Activated CD8-positive, alpha-beta memory T cell treated with anti-CD3 and anti-CD28 coated beads, Interleukin-2, amount 10 ng/mL, durations not matched to agents 7 days and 5 days (primary cell): ENCODE results near the gene RPS6KA2. TPM values are rescaled to one million over a fixed set of nuclear protein-coding genes. Genes with fewer than 3 reads are reported as not detected.

ENCODE experiments used
- ATAC-seq: fragments of 150-1000 bp; cut with Tn5 transposase; one replicate; pipeline ENCODE4 v1.10.0; 2021; ENCODE audit warnings: moderate library complexity
- CTCF ChIA-PET: fragments of 350-600 bp; sonication (Branson Sonifier 250); formaldehyde crosslinking; loops from one replicate; lab custom pipeline; 2021; ENCODE audit warnings: antibody characterized with exemption; lab: Charles Lee
- DNase-seq: peaks from one replicate; pipeline ENCODE4 v3.0.0-alpha.2; 2020
- H3K27ac Mint-ChIP-seq: one replicate; pipeline ENCODE4 v1.8.0; 2021; ENCODE audit warnings: mild to moderate bottlenecking, mixed read lengths
- H3K27me3 Mint-ChIP-seq: one replicate; pipeline ENCODE4 v1.8.0; 2021; ENCODE audit warnings: mixed read lengths
- H3K36me3 Mint-ChIP-seq: one replicate; pipeline ENCODE4 v1.8.0; 2021; ENCODE audit warnings: mild to moderate bottlenecking, mixed read lengths
- H3K4me1 Mint-ChIP-seq: one replicate; pipeline ENCODE4 v1.8.0; 2021; ENCODE audit warnings: mixed read lengths
- H3K4me3 Mint-ChIP-seq: one replicate; pipeline ENCODE4 v1.8.0; 2021; ENCODE audit warnings: mild to moderate bottlenecking, moderate library complexity, mixed read lengths
- H3K9me3 Mint-ChIP-seq: one replicate; pipeline ENCODE4 v1.8.0; 2022; ENCODE audit warnings: low read depth, mixed read lengths
- total RNA-seq, 2 experiments: library from RNA; stranded (reverse); gene quantifications; one replicate each; pipeline ENCODE4 v1.2.3, GENCODE V29; 2021

The RPS6KA2 gene
- 1 to 10 TPM; 4.5 to 5.4 TPM for total RNA-seq

DNA sequence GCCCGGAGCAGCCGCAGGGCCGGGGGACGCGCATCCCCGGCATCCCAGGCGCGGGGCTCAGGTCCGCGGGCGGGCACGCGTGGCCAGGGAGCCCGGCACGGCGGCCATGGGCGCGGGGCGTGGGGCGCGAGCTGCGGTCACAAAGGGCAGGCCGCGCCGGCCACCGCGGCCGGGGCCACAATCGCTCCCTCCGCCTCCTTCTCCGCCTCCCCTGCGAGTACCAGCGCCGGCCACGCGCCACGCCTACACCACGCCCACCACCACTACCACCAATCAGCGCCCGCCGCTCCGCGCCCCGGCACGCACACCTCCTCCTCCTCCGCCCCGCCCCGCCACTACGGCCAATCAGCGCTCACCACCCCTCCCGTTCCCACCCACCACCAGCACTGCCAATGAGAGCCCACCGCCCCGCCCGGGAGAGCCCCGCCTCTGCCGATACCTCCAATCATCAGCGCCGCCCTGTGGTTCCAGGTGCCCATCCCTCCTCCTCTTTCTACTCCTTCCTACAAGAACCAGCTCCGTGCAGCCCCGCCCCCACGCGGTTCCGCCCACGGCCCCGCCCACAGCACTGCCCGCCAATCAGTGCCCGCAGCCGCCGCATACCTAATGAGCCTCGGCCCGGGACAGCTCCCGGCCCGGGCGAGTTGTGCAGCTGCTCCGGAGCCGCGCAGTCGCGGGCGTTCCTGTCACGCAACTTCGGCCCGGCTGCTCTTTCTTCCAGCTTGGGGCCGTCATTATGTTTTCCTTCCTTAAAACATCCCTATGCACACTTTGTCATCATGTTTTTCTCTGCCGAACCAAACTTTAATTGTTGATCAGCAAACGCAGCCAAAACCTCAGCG, at the start of gene RPS6KA2:
RPS6KA2 (minus strand) TSS at position 219 of the 842 bp plus-strand sequence. CDS start 232 bp downstream, outside the sequence.
- Mint-ChIP-seq H3K27me3 (peaks cover 66% of the 10 kb centered on the region), H3K27ac (peak within 1 kb of the TSS; percentile 76)

GRCh38 chr6:166676270-166676860, 49.3 kb upstream of the RPS6KA2 start:
- no peak for DNase-seq
- Mint-ChIP-seq H3K27me3 (peaks cover 21% of the 10 kb centered on the region), H3K4me1 (no peaks in the 10 kb centered on the region), H3K4me3 (no peak overlapping the region), H3K27ac (no peak overlapping the region), H3K36me3 (no peaks in the 10 kb centered on the region), H3K9me3 (no peaks in the 10 kb centered on the region)
- ATAC-seq = no peak
- CTCF ChIA-PET = no interaction called here

More for the DNA sequence above, at the start of gene RPS6KA2:
- CTCF ChIA-PET = interaction anchor here (0.7 to 1.0 kb wide), 4 partner anchors 14 to 313 kb away, joined by 3 read pairs; no protein-coding TSS in a partner anchor
- ATAC-seq = peak; percentile 94
- Mint-ChIP-seq H3K36me3 (no peaks in the 10 kb centered on the region), H3K4me3 (peak within 1 kb of the TSS; percentile 71), H3K4me1 (peaks cover 21% of the 10 kb centered on the region), H3K9me3 (no peaks in the 10 kb centered on the region)
- DNase-seq = peak; percentile 100

DNA sequence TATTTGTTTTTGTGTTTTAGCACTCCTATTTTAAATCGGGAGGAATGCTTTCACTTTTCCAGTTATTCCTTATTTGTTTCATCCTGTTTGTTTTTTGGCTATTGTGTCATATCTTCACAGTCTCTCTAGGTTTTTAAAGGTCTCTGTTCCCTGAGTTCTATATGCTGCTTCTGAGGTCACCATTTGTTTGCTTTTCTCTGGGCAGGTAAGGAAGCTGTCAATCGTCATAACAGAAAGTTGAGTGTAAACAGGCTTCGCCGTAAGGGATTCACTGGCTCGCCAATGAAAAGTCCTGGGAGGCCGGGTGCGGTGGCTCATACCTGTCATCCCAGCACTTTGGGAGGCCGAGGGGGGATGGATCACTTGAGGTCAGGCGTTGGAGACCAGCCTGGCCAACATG, 48.7 kb upstream of the RPS6KA2 start:
- no peak for ATAC-seq
- Mint-ChIP-seq H3K4me3 (no peak overlapping the region), H3K27ac (no peak overlapping the region), H3K4me1 (no peaks in the 10 kb centered on the region), H3K27me3 (peaks cover 27% of the 10 kb centered on the region), H3K9me3 (no peaks in the 10 kb centered on the region), H3K36me3 (no peaks in the 10 kb centered on the region)
- DNase-seq = no peak
- CTCF ChIA-PET = no interaction called here

GRCh38 chr6:166673309-166673708, 46.3 kb upstream of the RPS6KA2 start:
- no peak for ATAC-seq
- no peaks in the 10 kb centered on the region for H3K9me3 Mint-ChIP-seq
- no peak overlapping the region for H3K4me3 Mint-ChIP-seq
- H3K4me1 Mint-ChIP-seq = no peaks in the 10 kb centered on the region
- H3K27me3 Mint-ChIP-seq = peaks cover 29% of the 10 kb centered on the region
- no peak overlapping the region for H3K27ac Mint-ChIP-seq
- H3K36me3 Mint-ChIP-seq = no peaks in the 10 kb centered on the region
- CTCF ChIA-PET = no interaction called here
- DNase-seq = no peak

GRCh38 chr6:166672624-166673206, 45.7 kb upstream of the RPS6KA2 start:
- Mint-ChIP-seq H3K4me3 (no peak overlapping the region), H3K4me1 (no peaks in the 10 kb centered on the region), H3K36me3 (no peaks in the 10 kb centered on the region), H3K27me3 (peaks cover 32% of the 10 kb centered on the region), H3K27ac (no peak overlapping the region), H3K9me3 (no peaks in the 10 kb centered on the region)
- no peak for DNase-seq
- ATAC-seq = no peak
- CTCF ChIA-PET = no interaction called here

DNA sequence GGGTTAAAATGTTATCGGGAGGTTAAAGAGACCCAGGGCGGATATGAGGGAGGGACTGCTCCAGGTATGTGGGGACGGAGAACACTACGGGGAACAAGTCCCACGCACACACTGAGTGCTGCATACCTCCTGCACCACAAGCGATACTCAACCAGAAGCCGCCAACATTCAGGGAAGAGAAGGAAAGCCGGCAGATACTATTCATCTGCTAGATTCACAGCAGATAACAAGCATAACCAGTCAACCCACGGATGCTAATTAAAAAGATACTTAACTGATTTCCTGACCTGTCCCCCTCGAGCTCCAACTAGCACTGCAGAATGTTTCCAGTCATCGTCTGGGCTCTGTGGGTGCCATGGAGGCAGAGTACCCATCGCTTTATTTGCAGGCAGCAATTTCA, 45.1 kb upstream of the RPS6KA2 start:
- H3K27me3 Mint-ChIP-seq = peaks cover 34% of the 10 kb centered on the region

GRCh38 chr6:166671434-166672081, 44.5 kb upstream of the RPS6KA2 start:
- H3K4me3 Mint-ChIP-seq = no peak overlapping the region
- no peak for ATAC-seq
- H3K36me3 Mint-ChIP-seq = no peaks in the 10 kb centered on the region
- H3K4me1 Mint-ChIP-seq = no peaks in the 10 kb centered on the region
- CTCF ChIA-PET = no interaction called here
- DNase-seq = no peak
- H3K27ac Mint-ChIP-seq = no peak overlapping the region
- H3K27me3 Mint-ChIP-seq = peaks cover 33% of the 10 kb centered on the region
- no peaks in the 10 kb centered on the region for H3K9me3 Mint-ChIP-seq

More for the DNA sequence above, 45.1 kb upstream of the RPS6KA2 start:
- no peaks in the 10 kb centered on the region for H3K36me3 Mint-ChIP-seq
- H3K4me3 Mint-ChIP-seq = no peak overlapping the region
- DNase-seq (no peak), ATAC-seq (no peak)
- no peaks in the 10 kb centered on the region for H3K9me3 Mint-ChIP-seq
- no peak overlapping the region for H3K27ac Mint-ChIP-seq
- no peaks in the 10 kb centered on the region for H3K4me1 Mint-ChIP-seq
- CTCF ChIA-PET = no interaction called here

DNA sequence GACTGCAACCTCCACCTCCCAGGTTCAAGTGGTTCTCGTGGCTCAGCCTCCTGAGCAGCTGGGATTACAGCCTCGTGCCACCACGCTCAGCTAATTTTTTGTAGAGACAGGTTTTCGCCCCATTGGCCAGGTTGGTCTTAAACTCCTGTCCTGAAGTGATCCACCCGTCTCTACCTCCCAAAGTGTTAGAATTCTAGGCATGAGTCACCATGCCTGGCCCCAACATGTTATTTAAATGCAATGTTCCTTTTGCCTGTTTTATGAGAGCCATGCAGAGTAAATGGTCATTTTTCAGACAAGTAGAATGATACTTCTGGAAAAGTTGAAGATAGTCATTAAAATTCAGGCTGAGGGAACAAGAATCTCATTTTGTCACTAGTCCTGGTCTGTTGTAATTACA, 43.8 kb upstream of the RPS6KA2 start:
- Mint-ChIP-seq H3K27me3 (peaks cover 31% of the 10 kb centered on the region), H3K9me3 (no peaks in the 10 kb centered on the region), H3K4me3 (no peak overlapping the region), H3K4me1 (no peaks in the 10 kb centered on the region), H3K27ac (no peak overlapping the region), H3K36me3 (no peaks in the 10 kb centered on the region)
- CTCF ChIA-PET = no interaction called here
- ATAC-seq (no peak), DNase-seq (no peak)

- ATAC-seq (no peak), DNase-seq (no peak)
- Mint-ChIP-seq H3K4me1 (no peaks in the 10 kb centered on the region), H3K36me3 (no peaks in the 10 kb centered on the region), H3K4me3 (no peak overlapping the region), H3K27me3 (peaks cover 31% of the 10 kb centered on the region), H3K9me3 (no peaks in the 10 kb centered on the region), H3K27ac (no peak overlapping the region)
- CTCF ChIA-PET = no interaction called here
Observed at GRCh38 chr6:166670013-166670412, 43.0 kb upstream of the RPS6KA2 start.

- no peak overlapping the region for H3K27ac Mint-ChIP-seq
- DNase-seq (no peak), ATAC-seq (no peak)
- CTCF ChIA-PET = no interaction called here
- no peak overlapping the region for H3K4me3 Mint-ChIP-seq
- no peaks in the 10 kb centered on the region for H3K4me1 Mint-ChIP-seq
- no peaks in the 10 kb centered on the region for H3K36me3 Mint-ChIP-seq
- peaks cover 31% of the 10 kb centered on the region for H3K27me3 Mint-ChIP-seq
- no peaks in the 10 kb centered on the region for H3K9me3 Mint-ChIP-seq
Observed at GRCh38 chr6:166667796-166668610, 41.0 kb upstream of the RPS6KA2 start.

DNA sequence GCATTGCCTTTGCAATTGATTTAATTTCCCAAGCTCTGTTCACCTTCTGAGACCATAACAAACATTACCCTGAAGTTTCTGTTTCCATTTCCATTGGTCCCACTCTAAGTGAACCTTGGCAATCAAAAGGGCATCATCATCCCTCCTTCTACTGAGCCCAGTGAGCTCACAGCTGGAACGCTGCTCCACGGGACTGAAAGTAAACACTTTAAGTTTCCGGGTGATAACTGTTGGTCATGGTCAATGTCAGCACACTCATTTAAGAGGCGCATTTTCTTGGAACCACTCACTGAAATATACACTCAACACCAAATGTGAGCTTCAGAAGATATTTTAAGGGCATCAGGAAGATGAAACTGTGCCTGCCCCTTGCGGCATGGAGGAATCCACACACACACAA, 37.1 kb upstream of the RPS6KA2 start:
- CTCF ChIA-PET = no interaction called here
- H3K4me3 Mint-ChIP-seq = no peak overlapping the region
- no peaks in the 10 kb centered on the region for H3K4me1 Mint-ChIP-seq
- H3K36me3 Mint-ChIP-seq = no peaks in the 10 kb centered on the region
- ATAC-seq (no peak), DNase-seq (no peak)
- no peak overlapping the region for H3K27ac Mint-ChIP-seq
- no peaks in the 10 kb centered on the region for H3K9me3 Mint-ChIP-seq
- peaks cover 19% of the 10 kb centered on the region for H3K27me3 Mint-ChIP-seq

- ATAC-seq = no peak
- DNase-seq = no peak
- Mint-ChIP-seq H3K4me1 (no peaks in the 10 kb centered on the region), H3K36me3 (no peaks in the 10 kb centered on the region), H3K9me3 (no peaks in the 10 kb centered on the region), H3K4me3 (no peak overlapping the region), H3K27ac (no peak overlapping the region), H3K27me3 (peaks cover 23% of the 10 kb centered on the region)
- CTCF ChIA-PET = no interaction called here
Observed at GRCh38 chr6:166663568-166663967, 36.5 kb upstream of the RPS6KA2 start.

DNA sequence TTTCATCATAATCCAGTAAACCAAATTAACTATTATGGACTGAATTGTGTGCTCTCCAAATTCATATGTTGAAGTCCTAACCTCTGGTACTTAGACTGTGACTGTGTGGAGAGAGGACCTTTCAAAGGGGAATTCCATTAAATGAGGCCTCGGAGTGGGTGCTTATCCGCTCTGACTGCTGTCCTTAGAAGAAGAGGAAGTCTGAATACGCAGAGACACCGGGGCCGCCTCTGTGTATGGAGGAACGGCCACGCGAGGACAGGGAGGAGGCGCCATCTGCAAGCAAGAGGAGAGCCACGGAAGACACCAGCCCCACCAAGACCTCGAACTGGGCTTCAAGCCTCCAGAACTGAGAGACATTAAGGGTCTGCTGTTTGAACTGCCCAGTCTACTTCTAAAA, 35.6 kb upstream of the RPS6KA2 start:
- no peaks in the 10 kb centered on the region for H3K36me3 Mint-ChIP-seq
- CTCF ChIA-PET = no interaction called here
- DNase-seq (no peak), ATAC-seq (no peak)
- no peak overlapping the region for H3K4me3 Mint-ChIP-seq
- no peaks in the 10 kb centered on the region for H3K9me3 Mint-ChIP-seq
- H3K27ac Mint-ChIP-seq = no peak overlapping the region
- no peaks in the 10 kb centered on the region for H3K4me1 Mint-ChIP-seq
- peaks cover 24% of the 10 kb centered on the region for H3K27me3 Mint-ChIP-seq
